AML-193 (cell line): Measurements from ENCODE around the gene SLC35F2.
"Not testable (repeated sequence)": the region's sequence is repeated elsewhere in the genome, so short reads cannot be mapped to it uniquely, and the experiment has no call there.

Experiments used
- DNase-seq, 2 experiments: peaks; one replicate each; lab custom pipeline; 2025; lab: John Stamatoyannopoulos, UW

SLC35F2 gene

DNA sequence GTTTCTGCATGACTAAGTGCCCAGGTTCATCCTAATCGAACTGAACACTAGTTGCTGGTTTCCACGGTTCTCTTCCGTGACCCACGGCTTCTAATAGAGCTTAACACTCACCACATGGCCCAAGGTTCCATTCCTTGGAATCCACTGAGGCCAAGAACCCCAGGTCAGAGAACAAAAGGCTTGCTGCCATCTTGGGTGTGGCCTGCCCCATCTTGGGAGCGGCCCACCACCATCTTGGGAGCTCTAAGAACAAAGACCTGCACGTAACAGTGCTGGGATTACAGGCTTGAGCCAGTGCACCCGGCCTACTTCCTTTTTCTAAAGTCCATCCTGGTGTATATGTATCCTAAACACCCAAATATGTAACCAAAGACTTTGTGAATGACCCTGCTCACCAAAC, 68.8 kb downstream of the SLC35F2 start:
- DNase-seq = no peak

DNA sequence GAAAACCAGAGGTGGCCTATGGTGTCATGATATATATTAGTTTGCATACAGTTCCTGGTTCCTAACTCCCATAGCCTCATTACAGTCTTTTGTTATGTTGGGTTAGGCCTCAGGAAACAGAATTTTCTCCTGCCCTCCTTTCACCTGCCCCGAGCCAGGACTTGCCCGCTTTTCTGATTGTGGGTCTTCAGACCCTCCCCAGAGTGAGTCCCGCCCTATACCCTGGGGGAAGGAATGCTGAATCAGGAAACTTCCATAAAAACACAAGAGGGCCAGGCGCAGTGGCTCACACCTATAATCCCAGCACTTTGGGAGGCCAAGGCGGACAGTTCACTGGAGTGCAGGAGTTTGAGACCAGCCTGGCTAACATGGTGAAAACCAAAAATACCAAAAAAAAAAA, 70.9 kb downstream of the SLC35F2 start:
- DNase-seq = no peak

GRCh38 chr11:107785401-107785800, 73.2 kb downstream of the SLC35F2 start:
- no peak for DNase-seq

DNA sequence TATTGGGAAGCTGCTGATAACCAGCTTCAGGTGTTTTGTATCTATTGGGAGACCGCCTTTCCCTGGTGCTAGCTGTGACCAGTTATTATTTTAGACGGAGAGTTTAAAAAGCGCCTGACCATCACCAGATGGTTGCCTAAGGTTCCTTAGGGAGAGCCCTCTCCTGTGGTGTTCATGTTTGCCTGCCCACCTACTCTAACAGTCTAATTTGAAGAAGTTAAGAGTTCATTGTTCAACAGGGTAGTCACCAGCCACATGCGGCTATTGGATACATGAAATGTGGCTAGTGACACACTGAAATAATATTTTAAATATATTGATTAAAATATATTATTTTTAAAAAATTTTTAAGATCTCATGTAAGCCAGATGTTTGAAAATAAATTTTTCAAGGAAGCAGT, 75.5 kb downstream of the SLC35F2 start:
- no peak for DNase-seq

DNA sequence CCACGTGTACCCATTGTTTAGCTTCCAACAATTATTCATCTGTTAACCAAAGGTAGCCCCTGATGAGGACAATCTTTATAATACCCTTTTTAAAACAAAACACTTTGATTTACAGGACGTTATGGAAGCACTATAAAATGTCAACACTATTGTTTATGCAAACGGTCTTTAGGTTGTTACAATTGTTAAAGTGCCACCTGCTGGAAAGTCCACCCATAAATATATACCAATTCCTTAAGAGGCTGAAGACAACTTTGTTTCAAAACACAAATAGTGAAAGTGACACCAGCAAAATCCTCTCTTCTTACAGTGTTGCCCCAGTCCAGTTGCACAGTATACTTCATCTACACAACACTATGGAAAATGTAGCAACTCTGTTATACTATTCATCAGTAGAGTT, 77.8 kb downstream of the SLC35F2 start:
- no peak for DNase-seq

- DNase-seq = no peak
Observed at GRCh38 chr11:107780136-107780535, 78.5 kb downstream of the SLC35F2 start.

DNA sequence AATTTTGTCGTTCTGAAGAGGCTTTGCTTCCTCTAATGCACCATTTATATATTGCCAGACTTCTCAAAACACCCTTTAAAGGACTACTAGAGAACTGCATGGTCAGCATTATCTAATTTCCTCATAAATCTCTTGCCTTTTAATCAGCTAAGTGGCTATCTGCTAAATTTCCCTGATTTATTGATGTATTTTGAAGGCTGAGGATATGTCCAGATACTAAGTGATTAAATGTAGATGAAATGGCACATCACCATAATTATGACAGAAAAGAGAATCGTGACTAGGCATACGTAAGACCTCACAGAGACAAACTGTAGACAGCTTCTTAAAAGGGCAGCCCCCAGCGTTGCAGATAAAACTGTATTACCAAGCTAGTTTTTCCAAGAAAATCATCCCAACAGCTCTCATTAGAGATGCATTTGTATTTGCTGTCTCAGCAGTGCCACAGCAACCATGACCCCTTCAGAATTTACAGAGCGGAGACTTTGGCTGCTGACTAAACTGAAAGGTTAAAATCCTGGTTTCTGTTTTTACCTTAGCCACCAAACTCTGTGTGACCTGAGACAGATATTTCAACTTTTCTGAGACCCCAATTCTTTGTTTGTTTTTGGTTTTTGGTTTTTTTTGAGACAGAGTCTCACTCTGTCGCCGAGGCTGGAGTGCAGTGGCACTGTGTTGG, 79.6 kb downstream of the SLC35F2 start:
- DNase-seq = no peak

DNA sequence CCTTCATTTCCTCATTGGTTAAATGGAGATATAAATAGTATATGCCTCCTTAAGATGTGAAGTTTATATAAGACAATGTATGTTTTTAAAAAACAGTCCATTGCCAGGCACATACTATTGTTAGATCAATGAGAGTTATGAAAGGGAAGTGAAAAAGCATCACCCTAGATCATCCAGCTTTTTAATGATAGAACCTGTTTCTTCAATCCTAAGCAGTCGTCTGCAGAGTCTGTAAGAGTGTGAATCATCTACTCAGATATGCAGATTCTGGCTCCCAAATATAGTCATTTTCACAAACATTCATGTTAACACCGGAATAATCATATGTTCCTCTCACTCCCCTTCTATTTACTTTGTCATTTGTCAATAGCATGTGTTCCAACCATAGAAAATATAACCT, 81.5 kb downstream of the SLC35F2 start:
- DNase-seq = no peak

GRCh38 chr11:107776062-107776461, 82.5 kb downstream of the SLC35F2 start:
- no peak for DNase-seq

DNA sequence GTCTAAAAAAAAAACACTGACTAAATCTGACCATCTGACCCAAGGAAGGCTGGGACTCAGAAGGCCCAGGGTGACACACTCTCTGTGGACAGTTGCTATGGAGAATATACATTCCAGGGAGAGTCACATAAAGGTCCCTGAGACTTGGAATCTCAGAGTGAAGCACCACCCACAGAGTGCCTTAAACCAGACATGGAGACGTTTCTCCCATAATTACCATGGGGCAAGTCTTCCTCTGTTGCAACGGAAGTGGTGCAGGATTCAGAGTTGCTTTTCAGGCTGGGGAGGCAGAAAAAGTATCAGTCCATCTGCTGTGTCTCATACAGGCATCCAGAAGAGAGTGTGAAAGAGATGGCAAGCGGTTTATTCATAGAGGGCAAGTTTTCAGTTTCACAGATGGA, 88.0 kb downstream of the SLC35F2 start:
- no peak for DNase-seq

DNA sequence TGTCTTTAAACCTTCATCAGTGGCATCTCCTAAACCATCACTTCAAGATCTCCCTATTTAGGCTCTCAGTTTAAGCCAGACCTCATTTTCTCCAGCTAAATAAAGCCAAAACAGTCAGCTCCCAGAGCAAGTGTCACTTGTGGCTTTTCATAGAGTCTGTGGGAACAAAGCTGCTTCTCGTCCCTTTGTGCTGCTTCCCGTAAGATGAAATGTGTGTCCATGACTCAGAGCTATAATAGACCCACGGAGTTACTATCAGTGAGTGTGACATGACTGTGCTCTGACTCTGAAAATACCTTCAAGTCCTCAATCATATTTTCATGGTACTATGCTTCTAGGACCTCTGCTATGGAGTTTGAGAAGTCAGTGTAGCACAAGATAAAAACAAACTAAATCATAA, 89.4 kb downstream of the SLC35F2 start:
- no peak for DNase-seq

DNA sequence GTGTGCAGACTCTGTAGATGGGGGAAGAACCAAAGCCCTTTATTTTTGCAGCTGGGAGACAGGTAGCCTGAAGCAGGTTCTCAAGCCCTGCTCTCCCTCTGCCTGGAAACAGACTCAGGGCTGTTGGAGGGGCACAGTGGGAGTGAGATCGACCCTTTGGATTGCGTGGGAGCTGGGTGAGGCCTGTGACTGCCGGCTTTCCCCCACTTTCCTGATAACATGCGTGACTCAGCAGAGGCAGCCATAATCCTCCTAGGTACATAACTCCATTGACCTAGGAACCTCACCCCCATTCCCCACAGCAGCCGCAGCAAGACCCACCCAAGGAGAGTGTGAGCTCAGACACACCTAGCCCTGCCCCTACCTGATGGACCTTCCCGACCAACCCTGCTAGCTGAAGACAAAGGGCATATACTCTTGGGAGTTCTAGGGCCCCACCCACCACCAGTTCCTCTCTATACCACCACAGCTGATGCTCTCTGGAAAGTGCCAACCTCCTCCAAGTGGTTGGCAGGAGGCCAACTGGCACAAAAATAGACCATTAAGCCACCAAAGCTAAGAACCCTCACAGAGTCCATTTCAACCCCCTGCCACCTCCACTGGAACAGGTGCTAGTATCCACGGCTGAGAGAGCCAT, 99.8 kb downstream of the SLC35F2 start:
- not testable (repeated sequence) for DNase-seq

- DNase-seq = no peak
Observed at GRCh38 chr11:107757661-107758060, 100.9 kb downstream of the SLC35F2 start.

DNA sequence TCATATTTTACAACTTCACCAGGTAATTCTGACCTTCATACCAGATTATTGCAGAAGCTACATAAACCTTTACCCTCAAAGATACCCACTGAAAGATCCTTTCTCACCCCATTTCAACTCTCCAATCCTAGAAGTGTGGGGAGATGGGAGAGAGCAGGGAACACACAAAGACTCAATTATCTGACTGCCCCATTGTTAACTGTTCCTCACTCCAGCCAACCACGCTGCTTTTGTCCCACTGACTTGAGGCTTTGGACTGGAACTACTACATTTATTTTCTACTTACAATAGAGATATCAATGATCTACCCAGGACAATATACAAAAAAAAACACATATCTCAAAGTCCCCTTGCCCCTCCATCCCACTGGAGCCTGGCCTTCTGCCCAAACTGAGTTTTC, 102.0 kb downstream of the SLC35F2 start:
- DNase-seq = no peak

- DNase-seq = no peak
Observed at GRCh38 chr11:107752949-107753822, 105.4 kb downstream of the SLC35F2 start.

DNA sequence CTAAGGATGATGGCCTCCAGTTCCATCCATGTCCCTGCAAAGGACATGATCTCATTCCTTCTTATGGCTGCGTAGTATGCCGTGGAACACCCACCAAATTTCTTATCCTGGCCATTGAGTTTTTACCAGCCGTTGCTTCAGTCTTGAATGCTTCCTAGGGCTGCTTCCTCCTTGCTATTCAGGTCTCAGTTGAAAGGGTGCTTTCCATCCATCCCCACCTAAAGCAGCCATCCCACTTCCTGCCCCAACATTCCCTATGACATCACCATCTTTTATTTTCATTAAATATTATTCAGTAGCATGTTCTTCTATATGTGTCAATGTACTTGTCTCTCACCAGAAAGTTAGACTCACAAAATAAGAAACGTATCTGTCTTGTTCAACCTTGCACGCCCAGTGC, 106.1 kb downstream of the SLC35F2 start:
- no peak for DNase-seq

DNA sequence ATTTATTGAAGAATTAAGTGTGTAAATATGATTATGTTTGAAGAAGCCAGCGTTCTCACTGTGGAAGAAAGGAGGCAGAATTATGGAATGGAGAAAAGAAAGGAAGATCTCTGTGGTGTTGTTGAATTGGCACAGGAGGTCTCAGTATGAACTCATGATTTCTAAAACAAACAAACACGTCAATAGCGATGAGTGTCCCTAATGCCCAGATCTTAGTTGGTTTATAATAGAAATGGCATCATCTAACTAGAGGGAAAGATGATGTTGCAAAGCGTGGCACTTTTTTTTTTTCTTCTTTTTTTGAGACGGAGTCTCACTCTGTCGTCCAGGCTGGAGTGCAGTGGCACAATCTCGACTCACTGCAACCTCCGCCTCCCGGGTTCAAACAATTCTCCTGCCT, 107.5 kb downstream of the SLC35F2 start:
- no peak for DNase-seq

DNA sequence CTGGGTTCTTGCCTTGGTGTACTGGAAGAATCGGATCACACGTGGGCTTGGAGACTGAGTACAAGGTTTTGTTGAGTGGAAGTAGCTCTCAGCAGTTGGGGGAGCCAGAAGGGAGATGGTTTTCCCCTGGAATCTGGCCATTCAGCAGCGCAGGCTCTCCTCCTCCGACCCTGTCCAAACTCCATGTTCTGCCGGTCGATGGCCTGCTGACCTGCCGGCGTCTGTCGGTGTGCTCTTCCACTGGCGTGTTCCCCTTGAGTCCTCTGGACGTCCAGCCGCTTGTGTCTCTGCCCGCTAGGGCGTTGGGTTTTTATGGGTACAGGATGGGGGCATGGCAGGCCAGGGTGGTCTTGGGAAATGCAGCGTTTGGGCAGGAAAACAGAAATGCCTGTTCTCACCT, 108.3 kb downstream of the SLC35F2 start:
- DNase-seq = no peak

- DNase-seq = no peak
Observed at GRCh38 chr11:107747622-107748021, 111.0 kb downstream of the SLC35F2 start.

DNA sequence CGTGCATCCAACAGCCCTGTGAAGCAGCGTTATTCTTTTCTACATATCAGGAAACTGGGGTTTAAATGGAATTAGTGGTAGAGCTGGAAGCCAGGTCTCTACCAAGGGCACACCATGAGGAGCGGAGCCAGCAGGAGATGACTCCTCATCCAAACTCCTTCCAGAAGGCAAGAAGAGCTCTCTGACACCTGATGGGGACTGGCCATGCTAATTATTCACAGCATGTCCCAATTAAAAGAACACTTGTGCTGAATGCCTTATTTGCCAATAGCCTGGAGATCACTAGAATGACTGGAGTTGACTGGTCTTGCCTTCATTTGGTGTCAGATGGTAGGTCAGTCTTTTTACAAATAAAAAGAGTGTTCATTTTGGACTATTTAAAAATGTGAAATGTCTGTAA, 113.9 kb downstream of the SLC35F2 start:
- DNase-seq = no peak

DNA sequence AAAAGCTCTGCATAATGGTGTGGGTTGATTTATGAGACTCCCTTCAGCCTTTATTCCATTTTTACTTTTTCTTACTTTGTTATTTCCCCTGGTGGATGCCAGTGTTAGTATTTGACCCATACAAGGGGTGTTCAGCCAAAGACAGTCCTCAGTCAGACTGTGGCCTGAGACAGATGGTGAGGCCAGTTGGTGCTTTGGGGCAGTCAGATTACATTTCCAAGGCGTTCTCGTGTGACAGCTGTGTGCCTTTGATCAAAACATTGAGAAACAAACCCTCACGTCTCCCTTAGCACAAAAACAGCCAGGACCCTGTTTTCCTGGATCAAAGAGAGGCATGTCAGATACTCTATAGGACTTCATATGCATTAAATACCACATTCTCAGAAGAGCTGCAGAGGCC, 115.4 kb downstream of the SLC35F2 start:
- DNase-seq = no peak

GRCh38 chr11:107741044-107741823, 117.4 kb downstream of the SLC35F2 start:
- peak; percentile 60 to 61 for DNase-seq
